Thoracic aorta (tissue), 2 donors: Measurements from ENCODE around the gene POU2F3. TPM values are rescaled to one million over a fixed set of nuclear protein-coding genes. Genes with fewer than 3 reads are reported as not detected.

ENCODE experiments used
- ATAC-seq: fragments of 150-250 bp; one replicate; pipeline ENCODE4 v1.8.0; 2017; ENCODE audit warnings: low read depth; ENCODE audit not compliant: insufficient number of reproducible peaks, low FRiP score
- DNase-seq: peaks from one replicate; pipeline ENCODE4 v3.0.0-alpha.2; 2020; ENCODE audit warnings: low spot score
- H3K27ac ChIP-seq, 2 donors: fragments of 200-600 bp; sonication (generic); 1 replicate in 1 of 2; 2 replicates in 1 of 2; pipeline ENCODE4 v1.5.1; 2016; ENCODE audit warnings: mild to moderate bottlenecking in 2 of 2, moderate library complexity in 2 of 2
- H3K27me3 ChIP-seq: fragments of 200-600 bp; sonication (generic); replicated peaks from 2 replicates; pipeline ENCODE4 v1.6.0; 2016; ENCODE audit warnings: mild to moderate bottlenecking; ENCODE audit not compliant: insufficient read depth
- H3K36me3 ChIP-seq: fragments of 200-600 bp; sonication (generic); one replicate; pipeline ENCODE4 v1.5.1; 2016
- H3K4me1 ChIP-seq, 2 donors: fragments of 200-600 bp; sonication (generic); 1 replicate in 1 of 2; 2 replicates in 1 of 2; pipeline versions ENCODE4 v1.5.1 to v1.6.0; 2016; ENCODE audit warnings: low read depth in 2 of 2, mild to moderate bottlenecking in 1 of 2; ENCODE audit not compliant: control insufficient read depth in 1 of 2
- H3K4me3 ChIP-seq: fragments of 200-600 bp; sonication (generic); 2 replicates; pipeline ENCODE4 v1.5.1; 2016; ENCODE audit warnings: mild to moderate bottlenecking
- H3K9me3 ChIP-seq: fragments of 200-600 bp; sonication (generic); 2 replicates; pipeline ENCODE4 v1.5.1; 2016
- CTCF ChIP-seq: fragments of 200-600 bp; sonication (generic); IDR thresholded peaks from one replicate; pipeline ENCODE4 v1.5.1; 2019; ENCODE audit warnings: antibody characterized with exemption
- total RNA-seq, 2 donors: library from RNA; depleted of rRNA; stranded (reverse); fragments of >200 nt; gene quantifications; one replicate each; pipeline versions ENCODE4 v1.1.0 to v1.2.3, GENCODE V29; 2016

Gene POU2F3
- total RNA-seq, 2 donors from 2014 or later, result not detected

- Histone ChIP-seq H3K9me3 (no peaks in the 10 kb centered on the region), H3K36me3 (no peaks in the 10 kb centered on the region), H3K27me3 (no peaks in the 10 kb centered on the region), H3K4me1 (no peaks in the 10 kb centered on the region), H3K27ac (no peak overlapping the region), H3K4me3 (no peak overlapping the region)
- DNase-seq (no peak), ATAC-seq (no peak)
- no peak for TF ChIP-seq CTCF
Measured at GRCh38 chr11:120198787-120199469, 41.0 kb upstream of the POU2F3 start.

- TF ChIP-seq CTCF, result no peak
- H3K27me3 ChIP-seq, result no peaks in the 10 kb centered on the region
- ATAC-seq, result no peak
- DNase-seq, result no peak
- H3K27ac ChIP-seq, result no peak overlapping the region
- no peaks in the 10 kb centered on the region for H3K4me1 ChIP-seq
- H3K9me3 ChIP-seq, result no peaks in the 10 kb centered on the region
- H3K36me3 ChIP-seq, result no peaks in the 10 kb centered on the region
- H3K4me3 ChIP-seq, result no peak overlapping the region
Measured at GRCh38 chr11:120199613-120200012, 40.3 kb upstream of the POU2F3 start.

DNA sequence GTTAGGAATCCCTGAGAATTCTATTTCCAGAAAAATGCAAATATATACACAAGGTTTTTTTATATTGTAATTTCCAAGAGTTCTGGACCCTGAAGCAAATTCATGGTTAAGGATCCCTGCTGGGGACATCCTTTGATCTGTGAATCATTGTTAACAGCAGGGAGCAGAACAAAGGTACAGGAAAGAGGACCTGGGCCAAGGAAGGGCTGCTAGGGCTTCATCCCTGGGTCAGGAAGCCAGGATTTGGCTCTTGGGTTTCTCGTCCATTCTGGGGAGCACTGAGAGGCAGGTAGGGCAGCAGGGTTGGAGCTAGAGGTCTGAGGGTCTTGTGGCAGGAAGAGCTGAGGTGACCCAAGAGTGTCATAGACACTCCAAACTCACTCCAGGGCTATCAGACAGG, 39.3 kb upstream of the POU2F3 start:
- no peak overlapping the region for H3K27ac ChIP-seq
- DNase-seq, result no peak

GRCh38 chr11:120201653-120202052, 38.3 kb upstream of the POU2F3 start:
- Histone ChIP-seq H3K36me3 (no peaks in the 10 kb centered on the region), H3K27ac (no peak overlapping the region), H3K4me1 (no peaks in the 10 kb centered on the region), H3K27me3 (no peaks in the 10 kb centered on the region), H3K9me3 (no peaks in the 10 kb centered on the region), H3K4me3 (no peak overlapping the region)
- DNase-seq (no peak), ATAC-seq (no peak)
- TF ChIP-seq CTCF, result no peak

More for the DNA sequence above, 39.3 kb upstream of the POU2F3 start:
- TF ChIP-seq CTCF, result no peak
- Histone ChIP-seq H3K4me1 (no peaks in the 10 kb centered on the region), H3K27me3 (no peaks in the 10 kb centered on the region), H3K9me3 (no peaks in the 10 kb centered on the region), H3K36me3 (no peaks in the 10 kb centered on the region), H3K4me3 (no peak overlapping the region)
- ATAC-seq, result no peak

- H3K27ac ChIP-seq, result no peak overlapping the region
- ATAC-seq, result no peak
- no peak for TF ChIP-seq CTCF
- H3K36me3 ChIP-seq, result no peaks in the 10 kb centered on the region
- H3K4me3 ChIP-seq, result no peak overlapping the region
- no peaks in the 10 kb centered on the region for H3K27me3 ChIP-seq
- no peak for DNase-seq
- no peaks in the 10 kb centered on the region for H3K4me1 ChIP-seq
- H3K9me3 ChIP-seq, result no peaks in the 10 kb centered on the region
Measured at GRCh38 chr11:120203626-120204025, 36.3 kb upstream of the POU2F3 start.
